HFF-Myc (cell line): ENCODE results near the gene NCOA5.

Source experiments
- DNase-seq: peaks from one replicate; pipeline ENCODE4 v3.0.0-alpha.2; 2011; ENCODE audit warnings: low read depth; ENCODE audit errors: extremely low read depth
- H3K4me3 ChIP-seq: replicated peaks from 2 replicates; pipeline ENCODE4 v1.5.1; 2011; ENCODE audit warnings: low read depth, mild to moderate bottlenecking, control low read depth, low read length
- CTCF ChIP-seq: IDR thresholded peaks from 2 replicates; pipeline ENCODE4 v1.5.1; 2012; ENCODE audit warnings: mild to moderate bottlenecking, low read depth, low read length, control low read depth; ENCODE audit errors: missing control alignments

NCOA5 gene

GRCh38 chr20:46056970-46057855 is 32.5 kb downstream of the NCOA5 start:
- TF ChIP-seq CTCF = no peak
- no peak overlapping the region for H3K4me3 ChIP-seq
- DNase-seq = no peak

GRCh38 chr20:46056027-46056833 is 33.5 kb downstream of the NCOA5 start:
- no peak for DNase-seq
- no peak for TF ChIP-seq CTCF
- H3K4me3 ChIP-seq = no peak overlapping the region

- TF ChIP-seq CTCF = no peak
- DNase-seq = no peak
- no peak overlapping the region for H3K4me3 ChIP-seq
These were observed 34.5 kb downstream of the NCOA5 start for GRCh38 chr20:46055269-46055668.

GRCh38 chr20:46054606-46055005 is 35.2 kb downstream of the NCOA5 start:
- H3K4me3 ChIP-seq = no peak overlapping the region
- DNase-seq = no peak
- no peak for TF ChIP-seq CTCF

- TF ChIP-seq CTCF = no peak
- DNase-seq = no peak
- H3K4me3 ChIP-seq = no peak overlapping the region
These were observed 36.3 kb downstream of the NCOA5 start for GRCh38 chr20:46053416-46053815.

GRCh38 chr20:46051556-46052308 is 38.0 kb downstream of the NCOA5 start:
- DNase-seq = no peak
- TF ChIP-seq CTCF = no peak
- H3K4me3 ChIP-seq = no peak overlapping the region
